ENCODE measurements around the gene KCNAB2. TPM values are rescaled to one million over a fixed set of nuclear protein-coding genes. Genes with fewer than 3 reads are reported as not detected.

The KCNAB2 gene
- total RNA-seq, 1 experiment from 2014 or later = 10.3 TPM

- TF ChIP-seq STAT6 (CRISPR knock-in tag; conservative IDR thresholded peaks at IDR 0.05; ENCODE audit: low read depth) = no peak
- no peak for TF ChIP-seq ZSCAN18 (CRISPR knock-in tag; IDR thresholded peaks at IDR 0.05)
These were observed 10.9 kb downstream of the KCNAB2 start (continued) for GRCh38 chr1:6056572-6056948.

GRCh38 chr1:6057170-6057845 lies 11.6 kb downstream of the KCNAB2 start:
- H3K36me3 Mint-ChIP-seq = no peaks in the 10 kb centered on the region
- H3K9me3 Mint-ChIP-seq = no peaks in the 10 kb centered on the region
- no peak for ATAC-seq
- H3K4me1 Mint-ChIP-seq = peaks cover 11% of the 10 kb centered on the region
- no peak overlapping the region for H3K4me3 Mint-ChIP-seq
- no peak overlapping the region; the same call in 1 of the 2 replicates for H3K27ac Mint-ChIP-seq
- ChIA-PET CTCF (no interaction called here), POLR2A (no interaction called here)
- H3K27me3 Mint-ChIP-seq (ENCODE audit: low read depth) = no peaks in the 10 kb centered on the region
- TF ChIP-seq CDX4 (CRISPR knock-in tag; IDR thresholded peaks at IDR 0.05; ENCODE audit: borderline replicate concordance) (no peak), USF2 (CRISPR knock-in tag; IDR thresholded peaks at IDR 0.05) (no peak), ESRRA (CRISPR knock-in tag; IDR thresholded peaks at IDR 0.05; ENCODE audit: borderline replicate concordance) (no peak), ZSCAN18 (CRISPR knock-in tag; IDR thresholded peaks at IDR 0.05) (no peak), ZBTB21 (CRISPR knock-in tag; IDR thresholded peaks at IDR 0.05; ENCODE audit: borderline replicate concordance) (no peak), HMGA2 (CRISPR knock-in tag; IDR thresholded peaks at IDR 0.05) (no peak), FOXP4 (CRISPR knock-in tag; IDR thresholded peaks at IDR 0.05) (no peak), ZNF281 (CRISPR knock-in tag; IDR thresholded peaks at IDR 0.05) (no peak), ZBTB43 (CRISPR knock-in tag; IDR thresholded peaks at IDR 0.05) (no peak), ATF1 (CRISPR knock-in tag; IDR thresholded peaks at IDR 0.05) (no peak)
- no peak for DNase-seq (ENCODE audit: low spot score)

Data from WTC11 (cell line).